ENCODE data around the gene THG1L. TPM values are rescaled to one million over a fixed set of nuclear protein-coding genes. Genes with fewer than 3 reads are reported as not detected.
"Not testable (repeated sequence)": the region's sequence is repeated elsewhere in the genome, so short reads cannot be mapped to it uniquely, and the experiment has no call there.

The THG1L gene
- 25.6 and 28.9 TPM in 2 replicates for total RNA-seq

DNA sequence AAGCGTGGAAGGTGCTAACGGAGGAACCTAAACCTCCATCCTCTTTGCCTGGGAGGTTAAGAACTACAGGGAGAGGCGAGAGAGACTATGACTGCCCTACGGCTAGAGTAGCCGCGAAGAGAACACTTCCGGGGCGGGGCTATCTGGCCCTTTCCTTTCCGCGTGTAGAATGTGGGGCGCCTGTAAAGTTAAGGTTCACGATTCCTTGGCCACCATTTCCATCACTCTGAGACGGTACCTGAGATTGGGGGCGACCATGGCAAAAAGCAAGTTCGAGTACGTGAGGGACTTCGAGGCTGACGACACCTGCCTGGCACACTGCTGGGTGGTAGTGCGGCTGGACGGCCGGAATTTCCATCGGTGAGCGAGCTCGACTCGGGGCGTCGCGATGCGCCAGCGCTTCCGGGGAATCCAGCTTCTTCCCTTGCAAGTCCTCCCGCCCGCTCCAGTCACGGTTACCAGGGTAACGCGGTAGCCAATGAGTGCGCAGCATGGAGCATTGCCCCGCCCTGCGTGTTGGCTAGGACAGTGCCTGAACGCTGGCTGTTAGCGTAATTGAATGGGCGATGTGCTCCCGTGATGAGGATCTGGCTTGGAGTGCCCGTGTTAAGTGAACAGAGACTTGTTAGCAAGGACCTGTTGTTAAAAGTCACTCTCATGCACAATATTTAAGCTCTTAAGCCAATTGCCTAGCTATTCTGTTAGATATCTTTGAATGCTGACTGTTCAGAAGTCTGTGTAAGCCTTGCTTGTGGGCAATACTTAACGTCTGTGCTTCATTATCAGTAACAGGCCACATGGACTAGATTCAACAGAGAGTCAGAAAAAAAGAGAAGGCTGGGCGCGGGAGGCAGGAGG, at the start of gene THG1L:
Gene THG1L (plus strand): TSS at position 149 of the 858 bp plus-strand sequence. CDS start 21 bp downstream, at position 170.
- peak within 1 kb of the TSS; percentile 99 for H3K27ac Mint-ChIP-seq

DNA sequence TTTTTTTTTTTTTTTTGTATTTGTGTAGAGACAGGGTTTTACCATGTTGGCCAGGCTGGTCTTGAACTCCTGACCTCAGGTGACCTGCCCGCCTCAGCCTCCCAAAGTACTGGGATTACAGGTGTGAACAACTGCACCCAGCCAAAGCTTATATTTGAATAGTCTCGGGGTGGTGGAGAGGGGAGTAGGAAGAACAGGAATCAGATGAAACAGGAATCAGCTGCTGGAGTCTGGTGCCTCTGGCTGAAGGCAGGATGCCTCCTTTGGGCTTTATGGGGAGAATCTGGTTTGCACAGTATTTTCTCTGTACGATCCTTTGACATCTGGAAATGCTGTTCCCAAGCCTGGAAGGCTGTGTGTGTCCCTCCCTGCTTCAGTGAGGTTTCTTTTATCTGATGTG, 49.0 kb upstream of the THG1L start:
- POLR2A ChIA-PET = interaction anchor here (0.6 to 0.7 kb wide), 3 partner anchors 8 to 56 kb away, joined by 4 to 5 read pairs (median 5); no protein-coding TSS in a partner anchor
- no peak for DNase-seq
- TF ChIP-seq, protein P1, sequence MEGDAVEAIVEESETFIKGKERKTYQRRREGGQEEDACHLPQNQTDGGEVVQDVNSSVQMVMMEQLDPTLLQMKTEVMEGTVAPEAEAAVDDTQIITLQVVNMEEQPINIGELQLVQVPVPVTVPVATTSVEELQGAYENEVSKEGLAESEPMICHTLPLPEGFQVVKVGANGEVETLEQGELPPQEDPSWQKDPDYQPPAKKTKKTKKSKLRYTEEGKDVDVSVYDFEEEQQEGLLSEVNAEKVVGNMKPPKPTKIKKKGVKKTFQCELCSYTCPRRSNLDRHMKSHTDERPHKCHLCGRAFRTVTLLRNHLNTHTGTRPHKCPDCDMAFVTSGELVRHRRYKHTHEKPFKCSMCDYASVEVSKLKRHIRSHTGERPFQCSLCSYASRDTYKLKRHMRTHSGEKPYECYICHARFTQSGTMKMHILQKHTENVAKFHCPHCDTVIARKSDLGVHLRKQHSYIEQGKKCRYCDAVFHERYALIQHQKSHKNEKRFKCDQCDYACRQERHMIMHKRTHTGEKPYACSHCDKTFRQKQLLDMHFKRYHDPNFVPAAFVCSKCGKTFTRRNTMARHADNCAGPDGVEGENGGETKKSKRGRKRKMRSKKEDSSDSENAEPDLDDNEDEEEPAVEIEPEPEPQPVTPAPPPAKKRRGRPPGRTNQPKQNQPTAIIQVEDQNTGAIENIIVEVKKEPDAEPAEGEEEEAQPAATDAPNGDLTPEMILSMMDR (IDR thresholded peaks at IDR 0.05) = no peak
- Mint-ChIP-seq H3K36me3 (ENCODE audit: low read depth) (no peaks in the 10 kb centered on the region), H3K9me3 (no peaks in the 10 kb centered on the region), H3K4me1 (no peaks in the 10 kb centered on the region), H3K27ac (no peak overlapping the region), H3K4me3 (no peak overlapping the region), H3K27me3 (no peaks in the 10 kb centered on the region)
- intact Hi-C loops (cut with micrococcal nuclease) = no loop called here
- CTCF ChIA-PET = interaction anchor here (1.7 kb wide), 1 partner anchor 214 kb away, joined by 4 read pairs; no protein-coding TSS in a partner anchor
- no peak for ATAC-seq (ENCODE audit: low read depth)

More for the DNA sequence above, at the start of gene THG1L:
- Mint-ChIP-seq H3K27me3 (no peaks in the 10 kb centered on the region), H3K9me3 (no peaks in the 10 kb centered on the region), H3K4me1 (peaks cover 46% of the 10 kb centered on the region), H3K4me3 (peak within 1 kb of the TSS; percentile 98), H3K36me3 (ENCODE audit: low read depth) (peaks cover 36% of the 10 kb centered on the region)
- DNase-seq (peak; percentile 93), ATAC-seq (ENCODE audit: low read depth) (peak; percentile 84)
- ChIA-PET CTCF (interaction anchor here (2.0 to 2.5 kb wide), 2 partner anchors 12 to 13 kb away, joined by 7 to 15 read pairs; partner anchors contain the start of gene LSM11), POLR2A (interaction anchor here (0.5 to 3.0 kb wide), 19 partner anchors 10 to 589 kb away, joined by 3 to 22 read pairs (median 5); partner anchors contain the start of genes ADAM19, LSM11, MED7 and SOX30)
- TF ChIP-seq, protein P1 (IDR thresholded peaks at IDR 0.05) = no peak
- intact Hi-C loops (cut with micrococcal nuclease) = loop anchor here (1.0 to 5.0 kb wide), 10 partner anchors 12 to 1081 kb away; partner anchors contain the start of gene LSM11

DNA sequence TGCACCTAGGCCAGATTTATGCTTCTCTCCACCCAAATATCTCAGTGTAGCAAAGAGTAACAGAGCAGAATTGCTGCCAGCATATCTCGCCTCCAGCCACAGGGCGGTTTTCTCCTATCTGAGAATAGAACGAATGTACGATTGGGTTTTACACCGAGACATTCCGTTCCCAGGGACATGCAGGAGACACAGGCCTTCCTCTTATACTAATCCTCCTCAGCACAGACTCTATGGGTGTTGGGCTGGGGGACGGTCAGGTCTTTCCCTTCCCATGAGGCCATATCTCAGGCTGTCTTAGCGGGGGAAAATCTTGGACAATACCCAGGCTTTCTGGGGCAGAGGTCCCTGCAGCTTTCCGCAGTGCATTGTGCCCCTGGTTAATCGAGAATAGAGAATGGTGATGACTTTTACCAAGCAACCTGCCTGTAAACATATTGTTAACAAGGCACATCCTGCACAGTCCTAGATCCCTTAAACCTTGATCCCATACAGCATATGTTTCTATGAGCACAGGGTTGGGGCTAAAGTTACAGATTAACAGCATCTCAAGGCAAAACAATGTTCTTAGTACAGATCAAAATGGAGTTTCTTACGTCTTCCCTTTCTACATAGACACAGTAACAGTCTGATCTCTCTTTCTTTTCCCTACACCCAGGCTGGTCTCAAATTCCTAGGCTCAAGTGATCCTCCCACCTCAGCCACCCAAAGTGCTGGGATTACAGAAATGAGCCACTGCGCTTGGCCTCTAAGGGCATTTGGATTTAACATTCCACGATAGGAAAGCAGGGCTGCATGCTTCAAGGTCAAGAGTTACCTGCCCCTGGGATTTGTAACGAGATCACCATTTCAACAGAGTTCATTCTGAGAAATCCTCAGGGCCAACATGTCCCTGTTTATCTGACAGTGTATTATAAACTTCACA, 44.7 kb upstream of the THG1L start:
- DNase-seq; H3K9me3 Mint-ChIP-seq; H3K36me3 Mint-ChIP-seq (ENCODE audit: low read depth); ATAC-seq (ENCODE audit: low read depth); H3K27me3 Mint-ChIP-seq; CTCF ChIA-PET; H3K27ac Mint-ChIP-seq; POLR2A ChIA-PET; H3K4me3 Mint-ChIP-seq; H3K4me1 Mint-ChIP-seq; intact Hi-C loops (cut with micrococcal nuclease): not testable (repeated sequence)

DNA sequence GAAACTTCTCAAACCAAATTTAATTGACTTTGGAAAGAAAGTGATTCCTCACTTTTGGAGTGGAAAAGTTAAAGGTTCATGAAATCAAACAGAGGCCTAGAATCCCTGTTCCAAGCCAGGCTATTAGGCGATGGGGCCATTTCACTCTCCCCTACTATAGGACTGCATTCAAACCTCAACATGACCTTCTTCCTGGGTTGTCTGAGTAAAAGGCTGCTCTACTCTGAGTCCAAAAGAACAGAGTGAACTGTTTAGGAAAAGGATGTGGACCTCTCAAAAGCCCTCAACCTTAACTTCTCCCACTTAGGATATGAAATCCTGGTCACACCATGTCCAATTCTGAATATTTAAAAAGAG, 44.0 kb upstream of the THG1L start:
- Mint-ChIP-seq H3K9me3 (no peaks in the 10 kb centered on the region), H3K27me3 (no peaks in the 10 kb centered on the region), H3K4me1 (no peaks in the 10 kb centered on the region), H3K36me3 (ENCODE audit: low read depth) (no peaks in the 10 kb centered on the region), H3K4me3 (no peak overlapping the region), H3K27ac (no peak overlapping the region)
- DNase-seq (no peak), ATAC-seq (ENCODE audit: low read depth) (no peak)
- CTCF ChIA-PET = no interaction called here
- TF ChIP-seq, protein P1 (IDR thresholded peaks at IDR 0.05) = no peak
- intact Hi-C loops (cut with micrococcal nuclease) = no loop called here
- POLR2A ChIA-PET = interaction anchor here (0.6 kb wide), 1 partner anchor 15 kb away, joined by 3 read pairs; no protein-coding TSS in a partner anchor

DNA sequence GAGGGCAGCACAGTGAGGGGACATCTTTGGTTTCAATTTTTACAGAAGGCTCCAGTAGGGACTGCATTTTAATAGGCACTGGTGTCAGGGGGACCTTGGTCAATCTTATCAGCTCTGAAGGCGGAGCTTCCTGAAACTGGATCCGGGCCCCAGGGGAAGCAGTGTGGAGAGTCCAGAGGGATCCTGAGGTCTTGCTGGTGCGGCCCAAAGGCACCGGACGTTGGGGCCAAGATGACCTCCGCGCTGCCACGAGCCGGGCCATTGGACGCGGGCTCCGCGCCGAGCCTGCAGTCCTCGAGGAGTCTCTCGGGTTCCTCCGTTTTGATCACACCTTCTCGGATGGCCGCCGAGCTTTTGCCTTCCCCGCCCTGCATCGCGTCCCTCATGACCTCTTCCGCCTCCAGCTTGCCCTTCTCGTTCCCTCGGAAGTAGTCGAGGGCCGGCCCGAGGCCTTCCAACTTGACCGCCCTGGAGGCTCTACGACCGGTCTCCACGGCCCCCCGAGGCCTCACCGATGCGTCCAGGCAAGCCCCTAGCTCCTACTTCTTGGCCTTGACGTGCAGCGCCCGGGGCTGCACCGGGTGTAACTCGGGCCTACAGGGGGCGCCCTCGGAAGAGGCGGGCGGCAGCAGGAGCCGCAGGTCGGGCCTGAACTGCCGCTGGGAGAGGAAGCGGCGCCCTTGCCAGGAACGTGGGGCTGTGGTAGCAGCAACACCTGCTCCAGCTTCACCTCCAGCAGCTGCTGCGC, 41.1 kb upstream of the THG1L start:
- Mint-ChIP-seq H3K27ac (no peak overlapping the region), H3K36me3 (ENCODE audit: low read depth) (no peaks in the 10 kb centered on the region), H3K9me3 (no peaks in the 10 kb centered on the region), H3K4me3 (peak overlapping the region; percentile 38), H3K27me3 (no peaks in the 10 kb centered on the region), H3K4me1 (no peaks in the 10 kb centered on the region)
- intact Hi-C loops (cut with micrococcal nuclease) = no loop called here
- peak; percentile 84 for ATAC-seq (ENCODE audit: low read depth)
- DNase-seq = no peak
- ChIA-PET CTCF (interaction anchor here (0.6 to 1.7 kb wide), 8 partner anchors 10 to 188 kb away, joined by 3 to 8 read pairs (median 3); partner anchors contain the start of genes C5orf52 and LSM11), POLR2A (interaction anchor here (0.6 to 1.1 kb wide), 2 partner anchors 115 to 121 kb away, joined by 4 to 5 read pairs; no protein-coding TSS in a partner anchor)
- TF ChIP-seq, protein P1 (IDR thresholded peaks at IDR 0.05) = no peak

All from activated B cell treated with CpG ODN at 0.5 μM for 24 hours (primary cell).